Endothelial cell (in vitro differentiated cells): ENCODE data around the gene RGS7. TPM values are rescaled to one million over a fixed set of nuclear protein-coding genes. Genes with fewer than 3 reads are reported as not detected.

Experiments used
- DNase-seq: peaks from one replicate; pipeline ENCODE4 v3.0.0; 2021; ENCODE audit warnings: low spot score
- H3K27ac Mint-ChIP-seq: one replicate; pipeline ENCODE4 v1.8.0; 2021; ENCODE audit warnings: mixed read lengths, inconsistent platforms; ENCODE audit not compliant: unreplicated experiment
- H3K27me3 Mint-ChIP-seq: one replicate; pipeline ENCODE4 v1.8.0; 2021; ENCODE audit warnings: mild to moderate bottlenecking, moderate library complexity, mixed read lengths, inconsistent platforms; ENCODE audit not compliant: unreplicated experiment
- H3K36me3 Mint-ChIP-seq: one replicate; pipeline ENCODE4 v1.8.0; 2021; ENCODE audit warnings: mild to moderate bottlenecking, low read depth, mixed read lengths, inconsistent platforms; ENCODE audit not compliant: unreplicated experiment
- H3K4me1 Mint-ChIP-seq: one replicate; pipeline ENCODE4 v1.8.0; 2021; ENCODE audit warnings: mild to moderate bottlenecking, mixed read lengths, inconsistent platforms; ENCODE audit not compliant: unreplicated experiment
- H3K4me3 Mint-ChIP-seq: one replicate; pipeline ENCODE4 v1.8.0; 2021; ENCODE audit warnings: mild to moderate bottlenecking, mixed read lengths, inconsistent platforms; ENCODE audit not compliant: unreplicated experiment
- H3K9me3 Mint-ChIP-seq: one replicate; pipeline ENCODE4 v1.8.0; 2021; ENCODE audit warnings: mixed read lengths, inconsistent platforms; ENCODE audit not compliant: unreplicated experiment
- CTCF ChIP-seq: fragments of 200-600 bp; sonication (generic); IDR thresholded peaks from one replicate; pipeline ENCODE4 v1.5.0; 2021; ENCODE audit warnings: antibody characterized with exemption; ENCODE audit not compliant: unreplicated experiment
- total RNA-seq: library from RNA; stranded (reverse); fragmentation: NEBNext Ultra II Directional; extraction: Animal tissue kit (Norgen Biotek cat#: 25700); gene quantifications from one replicate; pipeline ENCODE4 v1.2.1, GENCODE V29; 2021; ENCODE audit not compliant: unreplicated experiment

The RGS7 gene
- total RNA-seq, 1 donor from 2014 or later = 1.4 TPM

GRCh38 chr1:241180569-241180968, 176.4 kb downstream of the RGS7 start:
- no peak for DNase-seq
- peaks cover 23% of the 10 kb centered on the region for H3K4me1 Mint-ChIP-seq
- no peaks in the 10 kb centered on the region for H3K27me3 Mint-ChIP-seq
- peak overlapping the region; percentile 84 for H3K27ac Mint-ChIP-seq
- no peaks in the 10 kb centered on the region for H3K36me3 Mint-ChIP-seq
- no peaks in the 10 kb centered on the region for H3K9me3 Mint-ChIP-seq
- no peak overlapping the region for H3K4me3 Mint-ChIP-seq
- TF ChIP-seq CTCF = no peak

GRCh38 chr1:241177660-241178059, 179.3 kb downstream of the RGS7 start:
- H3K9me3 Mint-ChIP-seq = no peaks in the 10 kb centered on the region
- H3K36me3 Mint-ChIP-seq = no peaks in the 10 kb centered on the region
- H3K27ac Mint-ChIP-seq = peak overlapping the region; percentile 33
- H3K4me1 Mint-ChIP-seq = peaks cover 24% of the 10 kb centered on the region
- H3K4me3 Mint-ChIP-seq = no peak overlapping the region
- no peaks in the 10 kb centered on the region for H3K27me3 Mint-ChIP-seq
- TF ChIP-seq CTCF = no peak
- DNase-seq = no peak

GRCh38 chr1:241172486-241172885, 184.5 kb downstream of the RGS7 start:
- H3K9me3 Mint-ChIP-seq = no peaks in the 10 kb centered on the region
- TF ChIP-seq CTCF = no peak
- no peak overlapping the region for H3K4me3 Mint-ChIP-seq
- no peak overlapping the region for H3K27ac Mint-ChIP-seq
- no peaks in the 10 kb centered on the region for H3K36me3 Mint-ChIP-seq
- H3K4me1 Mint-ChIP-seq = peaks cover 18% of the 10 kb centered on the region
- no peaks in the 10 kb centered on the region for H3K27me3 Mint-ChIP-seq
- DNase-seq = no peak

GRCh38 chr1:241171991-241172390, 185.0 kb downstream of the RGS7 start:
- no peak for TF ChIP-seq CTCF
- no peaks in the 10 kb centered on the region for H3K9me3 Mint-ChIP-seq
- H3K27ac Mint-ChIP-seq = peak overlapping the region; percentile 20
- DNase-seq = no peak
- H3K36me3 Mint-ChIP-seq = no peaks in the 10 kb centered on the region
- peaks cover 18% of the 10 kb centered on the region for H3K4me1 Mint-ChIP-seq
- no peaks in the 10 kb centered on the region for H3K27me3 Mint-ChIP-seq
- H3K4me3 Mint-ChIP-seq = no peak overlapping the region

- H3K36me3 Mint-ChIP-seq = no peaks in the 10 kb centered on the region
- H3K4me3 Mint-ChIP-seq = no peak overlapping the region
- no peaks in the 10 kb centered on the region for H3K27me3 Mint-ChIP-seq
- TF ChIP-seq CTCF = no peak
- no peaks in the 10 kb centered on the region for H3K9me3 Mint-ChIP-seq
- no peak overlapping the region for H3K27ac Mint-ChIP-seq
- DNase-seq = no peak
- peaks cover 6% of the 10 kb centered on the region for H3K4me1 Mint-ChIP-seq
Measured at GRCh38 chr1:241167121-241167630, 189.8 kb downstream of the RGS7 start.
